ENCODE data around the gene PLVAP.
"Not testable (repeated sequence)": the region's sequence is repeated elsewhere in the genome, so short reads cannot be mapped to it uniquely, and the experiment has no call there.

Gene PLVAP

GRCh38 chr19:17401628-17402027 is 24.5 kb upstream of the PLVAP start:
- no peak for DNase-seq (ENCODE audit: low read depth)

- DNase-seq (ENCODE audit: low read depth): no peak
Observed at GRCh38 chr19:17398902-17399527, 21.9 kb upstream of the PLVAP start.

DNA sequence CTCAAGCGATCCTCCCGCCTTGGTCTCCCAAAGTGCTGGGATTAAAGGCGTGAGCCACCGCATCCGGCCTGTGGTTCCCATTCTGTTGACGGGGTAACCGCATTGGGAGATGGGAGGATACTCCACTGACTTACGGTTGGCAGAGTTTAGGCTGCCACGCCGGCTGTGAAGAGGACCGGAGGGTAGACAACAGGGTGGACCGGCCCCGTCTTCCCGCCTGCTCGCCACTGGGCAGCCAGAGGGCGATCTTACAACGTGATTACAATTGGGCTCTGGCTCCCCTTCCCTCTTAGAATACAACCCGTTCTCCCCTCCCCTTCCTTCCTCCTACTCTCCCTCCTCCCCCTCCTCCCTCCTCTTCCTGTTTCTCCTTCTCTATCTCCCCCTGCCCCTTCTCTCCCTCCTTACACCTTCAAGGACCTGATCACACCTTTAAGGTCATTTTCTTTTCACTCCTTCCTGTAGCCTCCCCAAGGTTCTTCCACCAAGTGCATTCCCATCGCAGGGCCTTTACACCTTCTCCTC is 17.8 kb upstream of the PLVAP start:
- peak; percentile 55 for DNase-seq (ENCODE audit: low read depth)

GRCh38 chr19:17393914-17394313 is 16.8 kb upstream of the PLVAP start, which contains the start of gene CCDC194:
Gene CCDC194 (minus strand): TSS chr19:17394196. CDS start chr19:17394158, 38 bp downstream.
- no peak for DNase-seq (ENCODE audit: low read depth)

GRCh38 chr19:17393002-17393401 is 15.9 kb upstream of the PLVAP start:
- no peak for DNase-seq (ENCODE audit: low read depth)

- DNase-seq (ENCODE audit: low read depth): no peak
Observed at GRCh38 chr19:17391371-17392151, 14.4 kb upstream of the PLVAP start.

DNA sequence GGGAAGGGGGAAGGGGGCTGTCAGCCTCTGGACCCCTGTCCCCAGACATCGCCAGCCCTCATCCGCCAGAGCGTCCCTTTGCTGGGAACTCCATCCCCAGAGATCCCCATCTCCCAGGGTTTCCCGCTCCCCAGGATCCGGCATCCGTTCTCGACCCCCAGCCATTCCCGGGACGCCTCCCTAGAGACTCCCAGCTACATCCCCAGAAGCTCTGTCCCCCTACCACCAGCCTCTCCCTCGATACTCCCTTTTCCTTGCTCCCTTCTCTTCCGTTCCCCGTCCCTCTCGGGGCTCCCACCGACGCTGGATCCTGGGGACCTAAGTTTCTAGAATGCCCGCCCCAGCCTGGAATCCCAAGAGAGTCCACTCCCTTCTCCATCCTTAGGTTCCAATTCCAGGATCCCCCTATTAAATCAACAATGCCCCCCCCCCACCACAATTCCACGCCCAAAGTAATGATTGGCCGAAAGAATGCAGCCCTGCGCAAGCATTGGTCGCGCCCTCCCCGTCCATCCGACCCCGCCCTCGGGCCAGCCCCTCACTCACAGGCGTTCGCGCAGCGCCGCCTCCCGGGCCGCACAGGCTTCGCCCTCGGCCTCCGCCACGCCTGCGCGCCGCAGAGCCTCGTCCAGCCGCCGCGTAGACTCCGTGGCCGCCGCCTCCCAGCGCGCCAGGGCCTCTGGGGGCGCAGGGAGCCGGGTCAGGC is 13.7 kb upstream of the PLVAP start:
- peak; percentile 84 for DNase-seq (ENCODE audit: low read depth)

DNA sequence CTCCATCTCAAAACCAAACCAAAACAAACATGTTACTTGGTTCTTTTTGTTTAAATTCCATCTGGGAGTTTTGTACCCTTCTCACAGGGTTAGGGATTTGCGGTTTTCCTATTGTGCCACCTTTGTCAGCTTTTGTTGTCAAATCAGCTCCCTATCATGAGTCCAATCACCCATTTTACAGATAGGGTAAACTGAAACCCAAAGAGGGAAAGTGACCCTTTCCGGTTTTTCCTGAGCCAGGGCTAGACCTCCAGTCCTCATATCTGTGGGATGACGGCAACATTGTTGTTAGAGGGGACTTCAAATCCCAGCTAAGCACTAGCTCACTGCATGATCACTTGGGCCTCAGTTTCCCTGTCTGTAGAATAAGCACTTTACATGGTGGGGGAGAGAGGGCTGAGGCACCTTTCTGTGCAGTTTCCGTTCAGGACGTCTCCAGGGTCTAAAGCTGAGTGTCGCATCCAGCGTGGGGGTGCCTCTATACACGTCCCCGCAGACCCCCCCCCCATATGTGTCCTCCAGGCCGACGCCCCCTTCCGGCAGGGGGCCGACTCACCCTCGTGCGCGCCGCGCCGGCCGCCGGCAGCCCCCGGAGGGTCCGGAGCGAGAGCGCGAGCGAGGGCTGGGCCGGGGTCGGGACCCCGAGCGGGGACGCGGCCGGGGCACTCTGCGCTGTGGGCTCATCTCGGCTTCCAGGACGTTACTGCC is 13.0 kb upstream of the PLVAP start:
- DNase-seq (ENCODE audit: low read depth): no peak

GRCh38 chr19:17389288-17389687 is 12.1 kb upstream of the PLVAP start:
- no peak for DNase-seq (ENCODE audit: low read depth)

DNA sequence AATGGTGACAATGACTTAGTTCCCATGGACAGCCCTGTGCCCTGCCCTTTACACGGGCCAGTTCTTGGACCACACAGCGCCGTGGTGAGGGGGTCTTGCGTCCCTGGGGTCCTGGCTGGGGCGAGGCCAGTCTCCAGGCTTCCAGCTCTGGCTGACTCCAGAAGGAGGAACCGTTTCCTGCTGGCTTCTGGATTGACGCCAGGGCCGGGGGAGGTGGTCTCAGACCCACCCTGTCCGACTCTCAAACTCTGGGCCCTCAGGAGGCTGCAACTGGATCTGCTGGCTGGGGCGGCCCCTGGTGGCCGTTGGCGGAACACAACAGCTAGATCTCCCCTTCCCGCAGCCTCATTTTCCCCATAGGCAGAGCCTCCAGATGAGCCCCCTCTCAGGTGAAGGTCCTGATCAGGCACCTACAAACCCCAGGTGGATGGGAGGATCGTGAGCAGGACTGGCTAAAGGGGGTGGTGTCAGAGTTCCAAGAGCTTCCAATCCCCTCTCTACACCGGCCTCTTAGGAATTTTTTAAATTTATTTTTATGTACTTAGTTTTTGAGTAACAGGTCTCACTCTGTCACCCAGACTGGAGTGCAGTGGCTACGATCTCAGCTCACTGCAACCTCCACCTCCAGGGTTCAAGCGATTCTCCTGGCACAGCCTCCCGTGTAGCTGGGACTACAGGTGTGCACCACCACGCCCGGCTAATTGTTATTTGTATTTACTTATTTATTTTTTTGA is 8.9 kb upstream of the PLVAP start:
- peak; percentile 58 for DNase-seq (ENCODE audit: low read depth)

- DNase-seq (ENCODE audit: low read depth): no peak
Observed at GRCh38 chr19:17380426-17381138, 3.4 kb upstream of the PLVAP start.

DNA sequence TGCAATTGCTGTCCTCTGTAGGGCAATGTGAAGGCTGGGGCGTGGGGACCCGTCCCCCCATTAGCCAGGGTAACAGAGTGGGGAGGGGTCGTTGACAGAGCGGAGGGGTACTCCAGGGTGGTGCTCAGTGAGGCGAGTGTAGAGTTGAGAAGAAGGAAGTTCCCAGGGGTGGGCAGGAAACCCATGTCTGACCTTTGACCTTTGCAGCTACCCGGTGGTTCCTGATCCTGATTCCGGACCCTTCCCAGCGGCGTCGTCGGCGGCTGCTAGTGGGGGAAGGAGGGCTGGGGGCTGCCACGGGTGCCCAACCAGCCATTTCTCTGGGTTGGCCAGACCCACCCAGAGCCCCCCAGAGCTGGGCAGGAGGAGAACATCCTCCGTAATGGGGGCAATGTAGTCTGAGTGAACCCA is 2.1 kb upstream of the PLVAP start:
- no peak for DNase-seq (ENCODE audit: low read depth)

DNA sequence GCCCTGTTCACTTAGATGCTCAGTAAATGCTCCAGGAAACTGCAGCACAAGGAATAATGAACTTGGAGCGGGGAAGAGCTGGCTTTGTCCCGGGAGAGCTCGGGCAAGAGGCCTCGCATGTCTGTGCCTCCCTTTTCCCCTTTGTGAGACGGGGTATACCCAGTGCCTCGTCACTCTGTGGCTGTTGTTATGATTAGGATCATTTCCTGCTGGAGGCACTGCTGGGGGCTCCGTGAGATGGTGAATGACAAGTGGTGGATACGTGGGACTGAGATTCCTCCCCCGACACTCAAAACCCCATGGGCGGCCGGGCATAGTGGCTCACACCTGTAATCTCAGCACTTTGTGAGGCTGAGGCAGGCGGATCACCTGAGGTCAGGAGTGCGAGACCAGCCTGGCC is 1.1 kb upstream of the PLVAP start:
- no peak for DNase-seq (ENCODE audit: low read depth)

GRCh38 chr19:17370026-17370587 is 7.0 kb downstream of the PLVAP start:
- no peak for DNase-seq (ENCODE audit: low read depth)

DNA sequence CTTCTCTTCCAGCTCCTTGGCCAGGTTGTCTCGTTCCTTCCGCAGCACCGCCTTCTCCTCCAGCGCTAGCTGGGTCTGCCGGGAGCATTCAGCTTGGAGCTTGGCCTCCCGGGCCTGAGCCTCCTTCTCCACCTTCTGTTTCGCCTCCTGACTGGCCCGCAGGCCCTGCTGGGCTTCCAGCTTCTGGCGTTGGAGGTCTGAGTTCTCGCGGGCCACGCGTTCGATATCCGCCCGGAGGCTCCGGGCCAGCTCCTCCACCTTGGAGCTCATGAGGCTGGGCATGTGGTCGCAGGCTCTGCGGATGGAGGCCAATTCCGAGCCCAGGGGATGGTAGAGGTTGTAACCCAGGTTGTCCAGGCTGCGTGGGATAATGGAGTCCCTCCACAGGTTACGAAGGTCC is 11.8 kb downstream of the PLVAP start:
- no peak for DNase-seq (ENCODE audit: low read depth)

- not testable (repeated sequence) for DNase-seq (ENCODE audit: low read depth)
Observed at GRCh38 chr19:17363852-17364605, 13.1 kb downstream of the PLVAP start.

- no peak for DNase-seq (ENCODE audit: low read depth)
Observed at GRCh38 chr19:17359905-17360800, 17.0 kb downstream of the PLVAP start.

DNA sequence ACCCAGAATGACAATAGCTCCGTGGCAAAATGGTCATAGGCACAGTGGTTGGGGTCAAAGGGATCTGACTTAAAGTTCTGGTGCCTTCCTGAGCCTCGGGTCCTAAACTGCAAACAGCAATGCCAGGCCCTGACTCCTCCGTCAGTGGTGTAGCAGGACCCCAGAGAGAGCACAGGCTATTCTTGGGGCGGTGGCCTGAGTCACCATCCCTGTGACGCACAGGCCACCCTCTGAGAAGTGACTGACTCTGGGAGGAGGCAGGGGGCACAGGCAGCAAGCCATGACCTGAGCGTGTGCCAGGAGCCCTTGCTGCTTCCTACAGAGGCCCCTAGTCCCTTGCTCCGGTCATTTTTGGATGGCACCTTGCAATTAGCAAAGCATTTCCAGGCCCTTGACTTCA is 18.7 kb downstream of the PLVAP start:
- DNase-seq (ENCODE audit: low read depth): no peak

- no peak for DNase-seq (ENCODE audit: low read depth)
Observed at GRCh38 chr19:17357724-17358123, 19.4 kb downstream of the PLVAP start.

Data from activated T-cell treated with anti-CD3 and anti-CD28 coated beads for 1 hour (primary cell).